Liver (tissue), 9 donors: Measurements from ENCODE around the gene SPCS1. TPM values are rescaled to one million over a fixed set of nuclear protein-coding genes. Genes with fewer than 3 reads are reported as not detected.

Source experiments
- DNase-seq: peaks from one replicate; pipeline ENCODE4 v3.0.0-alpha.2; 2017; ENCODE audit warnings: low spot score
- H3K27ac ChIP-seq, 2 donors: one replicate each; pipeline ENCODE4 v1.7.0; 2013; ENCODE audit warnings: inconsistent platforms in 2 of 2, low read length in 2 of 2, control low read depth in 1 of 2, low read depth in 1 of 2, mild to moderate bottlenecking in 1 of 2
- H3K27me3 ChIP-seq, 4 donors: one replicate each; pipeline versions ENCODE4 v1.6.1 to v1.7.0; 2013; ENCODE audit warnings: low read length in 3 of 4, inconsistent platforms in 1 of 4, mild to moderate bottlenecking in 1 of 4, moderate library complexity in 1 of 4; ENCODE audit not compliant: control insufficient read depth in 4 of 4, insufficient read depth in 4 of 4
- H3K36me3 ChIP-seq, 4 donors: one replicate each; pipeline versions ENCODE4 v1.6.1 to v1.7.0; 2013; ENCODE audit warnings: low read length in 3 of 4, mild to moderate bottlenecking in 3 of 4, low read depth in 1 of 4, moderate library complexity in 1 of 4; ENCODE audit not compliant: control insufficient read depth in 4 of 4, insufficient read depth in 3 of 4
- H3K4me1 ChIP-seq, 4 donors: one replicate each; pipeline versions ENCODE4 v1.6.1 to v1.7.0; 2013; ENCODE audit warnings: low read length in 3 of 4, mild to moderate bottlenecking in 3 of 4, moderate library complexity in 1 of 4; ENCODE audit not compliant: control insufficient read depth in 4 of 4, insufficient read depth in 4 of 4
- H3K4me3 ChIP-seq, 3 donors: one replicate each; pipeline versions ENCODE4 v1.6.1 to v1.7.0; 2013; ENCODE audit warnings: low read length in 3 of 3, control low read depth in 1 of 3, low read depth in 1 of 3, mild to moderate bottlenecking in 1 of 3
- H3K9ac ChIP-seq, 2 donors: one replicate each; pipeline ENCODE4 v1.7.0; 2013; ENCODE audit warnings: low read length in 2 of 2, mild to moderate bottlenecking in 2 of 2, moderate library complexity in 2 of 2, control low read depth in 1 of 2, low read depth in 1 of 2
- H3K9me3 ChIP-seq, 4 donors: one replicate each; pipeline versions ENCODE4 v1.6.1 to v1.7.0; 2013; ENCODE audit warnings: low read length in 3 of 4; ENCODE audit not compliant: control insufficient read depth in 4 of 4
- ATF3 ChIP-seq: IDR thresholded peaks from 2 replicates; pipeline ENCODE4 v1.6.1; 2016; ENCODE audit warnings: antibody characterized with exemption
- CTCF ChIP-seq: fragments of 150-350 bp; IDR thresholded peaks from 2 replicates; pipeline ENCODE4 v1.5.1; 2017; ENCODE audit warnings: improper control_type of control experiment, low read depth, low read length; ENCODE audit not compliant: missing input control
- EGR1 ChIP-seq, 2 donors: IDR thresholded peaks; 2 replicates each; pipeline ENCODE4 v1.6.1; 2016 to 2018; ENCODE audit warnings: antibody characterized with exemption in 2 of 2, low read depth in 2 of 2
- FOXA1 ChIP-seq: IDR thresholded peaks from 2 replicates; pipeline ENCODE4 v1.6.1; 2016; ENCODE audit warnings: antibody characterized with exemption
- FOXA2 ChIP-seq: IDR thresholded peaks from 2 replicates; pipeline ENCODE4 v1.6.1; 2016; ENCODE audit warnings: antibody characterized with exemption
- GABPA ChIP-seq, 2 donors: IDR thresholded peaks in 1 of 2; conservative IDR thresholded peaks in 1 of 2; 2 replicates each; pipeline ENCODE4 v1.6.1; 2016; ENCODE audit warnings: antibody characterized with exemption in 2 of 2, mild to moderate bottlenecking in 1 of 2, moderate library complexity in 1 of 2
- HNF4A ChIP-seq, 2 donors: conservative IDR thresholded peaks; 2 replicates each; pipeline ENCODE4 v1.6.1; 2016; ENCODE audit warnings: antibody characterized with exemption in 2 of 2, mild to moderate bottlenecking in 2 of 2
- HNF4G ChIP-seq: IDR thresholded peaks from 2 replicates; pipeline ENCODE4 v1.6.1; 2016; ENCODE audit warnings: antibody characterized with exemption
- JUND ChIP-seq, 2 donors: IDR thresholded peaks; 2 replicates each; pipeline ENCODE4 v1.6.1; 2016; ENCODE audit warnings: antibody characterized with exemption in 2 of 2
- MAX ChIP-seq: IDR thresholded peaks from 2 replicates; pipeline ENCODE4 v1.6.1; 2016; ENCODE audit warnings: antibody characterized with exemption
- NR2F2 ChIP-seq: IDR thresholded peaks from 2 replicates; pipeline ENCODE4 v1.6.1; 2016; ENCODE audit warnings: antibody characterized with exemption
- RAD21 ChIP-seq, 2 donors: IDR thresholded peaks; 2 replicates each; pipeline ENCODE4 v1.6.1; 2016; ENCODE audit warnings: antibody characterized with exemption in 2 of 2, mild to moderate bottlenecking in 2 of 2
- REST ChIP-seq: IDR thresholded peaks from 2 replicates; pipeline ENCODE4 v1.6.1; 2016; ENCODE audit warnings: antibody characterized with exemption, mild to moderate bottlenecking
- RXRA ChIP-seq, 2 donors: IDR thresholded peaks; 2 replicates each; pipeline ENCODE4 v1.6.1; 2017 to 2018; ENCODE audit warnings: antibody characterized with exemption in 2 of 2, mild to moderate bottlenecking in 1 of 2
- SP1 ChIP-seq: IDR thresholded peaks from 2 replicates; pipeline ENCODE4 v1.6.1; 2018; ENCODE audit warnings: antibody characterized with exemption, mild to moderate bottlenecking
- TAF1 ChIP-seq: conservative IDR thresholded peaks from 2 replicates; pipeline ENCODE4 v1.6.1; 2016; ENCODE audit warnings: antibody characterized with exemption, mild to moderate bottlenecking
- YY1 ChIP-seq: IDR thresholded peaks from 2 replicates; pipeline ENCODE4 v1.6.1; 2016; ENCODE audit warnings: antibody characterized with exemption, mild to moderate bottlenecking
- ZBTB33 ChIP-seq: IDR thresholded peaks from 2 replicates; pipeline ENCODE4 v1.6.1; 2016; ENCODE audit warnings: antibody characterized with exemption
- WGBS: extraction: QIAGEN DNeasy Blood & Tissue Kit; methylation state at CpG from one replicate; pipeline ENCODE4 v1.1.7; 2013; 5-methylcytosine and 5-hydroxymethylcytosine counted together
- polyA plus RNA-seq, 2 donors: library from polyadenylated mRNA; stranded (reverse) in 1 of 2; unstranded in 1 of 2; fragments of 200-250 nt in 1 of 2; fragments of >200 nt in 1 of 2; fragmentation: Nextera tagmentation in 1 of 2; extraction: Ambion mirVana in 1 of 2; gene quantifications; one replicate each; pipeline versions ENCODE4 v1.2.1 to v1.2.3, GENCODE V29; 2013 to 2015
- total RNA-seq, 2 donors: library from RNA; depleted of rRNA; stranded (reverse); fragments of >200 nt; gene quantifications; one replicate each; pipeline ENCODE4 v1.2.3, GENCODE V29; 2014
- donor health status: healthy.
- donor health status: healthy.
- donor health status: healthy.
- donor health status: healthy.
- donor health status: healthy.

The SPCS1 gene
- total and polyA plus RNA-seq, 4 donors: 42.3 to 227 (median 113) TPM

GRCh38 chr3:52693071-52693470 lies 12.8 kb upstream of the SPCS1 start:
- TF ChIP-seq REST: no peak
- TF ChIP-seq YY1: no peak
- TF ChIP-seq EGR1 (IDR thresholded peaks at IDR 0.05; ENCODE audit: low read depth in 2 of 2): no peak
- no peak for TF ChIP-seq HNF4G
- TF ChIP-seq NR2F2: no peak
- TF ChIP-seq FOXA2: no peak
- Histone ChIP-seq H3K4me1 (peaks cover 0 to 2% (median 0%) of the 10 kb centered on the region in 4 donors), H3K9ac (no peak overlapping the region), H3K4me3 (no peak overlapping the region), H3K36me3 (peaks cover 17 to 89% (median 83%) of the 10 kb centered on the region in 4 donors), H3K27ac (no peak overlapping the region), H3K9me3 (no peaks in the 10 kb centered on the region), H3K27me3 (no peaks in the 10 kb centered on the region)
- no peak for DNase-seq

GRCh38 chr3:52694528-52695189 lies 11.2 kb upstream of the SPCS1 start:
- 73% methylated on average over 7 of the region's 7 CpGs for WGBS

More at GRCh38 chr3:52694528-52695189, 11.2 kb upstream of the SPCS1 start:
- no peak overlapping the region for H3K27ac ChIP-seq
- no peaks in the 10 kb centered on the region for H3K27me3 ChIP-seq
- TF ChIP-seq JUND (IDR thresholded peaks at IDR 0.05) (no peak), RXRA (IDR thresholded peaks at IDR 0.05) (no peak), ZBTB33 (no peak), FOXA1 (no peak), RAD21 (IDR thresholded peaks at IDR 0.05) (no peak), GABPA (IDR thresholded peaks at IDR 0.05 in 1 of 2, conservative IDR thresholded peaks at IDR 0.05 in 1 of 2) (no peak), HNF4A (conservative IDR thresholded peaks at IDR 0.05) (no peak), YY1 (no peak), NR2F2 (no peak), SP1 (no peak), EGR1 (IDR thresholded peaks at IDR 0.05; ENCODE audit: low read depth in 2 of 2) (no peak), REST (no peak), MAX (no peak), CTCF (no peak), ATF3 (no peak), TAF1 (no peak)
- DNase-seq: no peak
- peaks cover 0 to 2% (median 0%) of the 10 kb centered on the region in 4 donors for H3K4me1 ChIP-seq
- no peak overlapping the region for H3K9ac ChIP-seq
- no peaks in the 10 kb centered on the region for H3K9me3 ChIP-seq
- H3K4me3 ChIP-seq: no peak overlapping the region
- peaks cover 17 to 76% (median 70%) of the 10 kb centered on the region in 4 donors for H3K36me3 ChIP-seq
